ENCODE results near the gene CILP.
"Not testable (repeated sequence)": the region's sequence is repeated elsewhere in the genome, so short reads cannot be mapped to it uniquely, and the experiment has no call there.

CILP gene, protein sequence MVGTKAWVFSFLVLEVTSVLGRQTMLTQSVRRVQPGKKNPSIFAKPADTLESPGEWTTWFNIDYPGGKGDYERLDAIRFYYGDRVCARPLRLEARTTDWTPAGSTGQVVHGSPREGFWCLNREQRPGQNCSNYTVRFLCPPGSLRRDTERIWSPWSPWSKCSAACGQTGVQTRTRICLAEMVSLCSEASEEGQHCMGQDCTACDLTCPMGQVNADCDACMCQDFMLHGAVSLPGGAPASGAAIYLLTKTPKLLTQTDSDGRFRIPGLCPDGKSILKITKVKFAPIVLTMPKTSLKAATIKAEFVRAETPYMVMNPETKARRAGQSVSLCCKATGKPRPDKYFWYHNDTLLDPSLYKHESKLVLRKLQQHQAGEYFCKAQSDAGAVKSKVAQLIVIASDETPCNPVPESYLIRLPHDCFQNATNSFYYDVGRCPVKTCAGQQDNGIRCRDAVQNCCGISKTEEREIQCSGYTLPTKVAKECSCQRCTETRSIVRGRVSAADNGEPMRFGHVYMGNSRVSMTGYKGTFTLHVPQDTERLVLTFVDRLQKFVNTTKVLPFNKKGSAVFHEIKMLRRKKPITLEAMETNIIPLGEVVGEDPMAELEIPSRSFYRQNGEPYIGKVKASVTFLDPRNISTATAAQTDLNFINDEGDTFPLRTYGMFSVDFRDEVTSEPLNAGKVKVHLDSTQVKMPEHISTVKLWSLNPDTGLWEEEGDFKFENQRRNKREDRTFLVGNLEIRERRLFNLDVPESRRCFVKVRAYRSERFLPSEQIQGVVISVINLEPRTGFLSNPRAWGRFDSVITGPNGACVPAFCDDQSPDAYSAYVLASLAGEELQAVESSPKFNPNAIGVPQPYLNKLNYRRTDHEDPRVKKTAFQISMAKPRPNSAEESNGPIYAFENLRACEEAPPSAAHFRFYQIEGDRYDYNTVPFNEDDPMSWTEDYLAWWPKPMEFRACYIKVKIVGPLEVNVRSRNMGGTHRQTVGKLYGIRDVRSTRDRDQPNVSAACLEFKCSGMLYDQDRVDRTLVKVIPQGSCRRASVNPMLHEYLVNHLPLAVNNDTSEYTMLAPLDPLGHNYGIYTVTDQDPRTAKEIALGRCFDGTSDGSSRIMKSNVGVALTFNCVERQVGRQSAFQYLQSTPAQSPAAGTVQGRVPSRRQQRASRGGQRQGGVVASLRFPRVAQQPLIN

DNA sequence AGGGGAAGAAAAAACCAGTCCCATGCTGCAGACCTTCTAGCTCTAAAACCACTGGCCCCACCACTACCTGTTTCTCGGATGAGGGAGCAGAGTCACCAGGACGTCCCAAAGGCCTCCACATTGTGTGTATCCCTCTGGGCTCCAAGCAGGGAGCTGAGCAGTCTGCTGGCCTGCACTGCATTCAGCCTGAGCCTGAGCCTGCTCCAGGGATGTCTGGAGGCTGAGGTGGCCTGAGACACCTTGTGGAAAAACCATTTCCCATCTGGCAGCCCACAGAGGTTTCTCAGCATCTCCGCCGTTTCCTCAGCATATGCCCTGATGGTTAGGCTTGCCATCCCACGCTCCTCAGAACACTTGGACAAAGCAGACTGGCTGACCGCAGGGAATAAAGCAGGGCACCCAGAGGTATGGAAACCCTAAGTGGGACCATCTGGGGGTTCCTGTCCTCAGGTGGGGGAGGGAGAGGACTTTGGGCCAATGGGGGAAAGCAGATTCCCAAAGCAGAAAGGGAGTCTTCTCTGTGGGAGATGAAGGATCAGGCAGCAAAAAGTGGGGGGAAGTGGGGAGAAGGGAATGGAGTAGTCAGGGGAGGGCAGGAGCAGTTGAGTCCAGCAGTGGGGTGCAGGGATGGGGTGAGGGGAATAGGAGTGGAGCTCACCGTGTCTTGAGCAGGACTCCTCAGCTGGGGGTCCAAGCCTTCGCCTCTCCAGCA lies at the start of gene CILP:
CILP (minus strand) TSS at position 704 of the 712 bp plus-strand sequence. CDS start 1,718 bp downstream, outside the sequence.
- in situ Hi-C loops (cut with HindIII; ENCODE audit: low sequenced_read_pairs), result no loop called here

DNA sequence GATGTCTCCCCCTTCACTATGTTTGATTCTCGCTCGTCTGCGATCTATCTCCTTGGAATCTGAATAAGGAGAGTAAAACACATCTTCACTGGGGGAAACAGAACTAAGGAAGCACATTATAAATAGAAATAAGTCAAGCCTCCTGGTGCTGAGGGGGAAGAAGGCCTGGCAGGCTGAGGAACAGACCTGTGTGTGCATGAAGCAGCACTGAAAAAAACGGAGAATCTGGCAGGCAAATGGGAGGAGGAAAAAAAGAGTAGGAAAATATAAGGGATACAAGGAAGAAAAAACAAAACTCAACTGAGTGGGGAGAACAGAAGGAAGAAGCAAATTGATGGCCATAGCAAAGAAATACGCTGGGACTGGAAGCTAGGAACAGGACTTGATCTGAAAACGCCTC lies 49.7 kb upstream of the CILP start:
- in situ Hi-C loops (cut with HindIII; ENCODE audit: low sequenced_read_pairs), result loop anchor here (5.0 kb wide), 1 partner anchor 54 kb away; no protein-coding TSS in a partner anchor

DNA sequence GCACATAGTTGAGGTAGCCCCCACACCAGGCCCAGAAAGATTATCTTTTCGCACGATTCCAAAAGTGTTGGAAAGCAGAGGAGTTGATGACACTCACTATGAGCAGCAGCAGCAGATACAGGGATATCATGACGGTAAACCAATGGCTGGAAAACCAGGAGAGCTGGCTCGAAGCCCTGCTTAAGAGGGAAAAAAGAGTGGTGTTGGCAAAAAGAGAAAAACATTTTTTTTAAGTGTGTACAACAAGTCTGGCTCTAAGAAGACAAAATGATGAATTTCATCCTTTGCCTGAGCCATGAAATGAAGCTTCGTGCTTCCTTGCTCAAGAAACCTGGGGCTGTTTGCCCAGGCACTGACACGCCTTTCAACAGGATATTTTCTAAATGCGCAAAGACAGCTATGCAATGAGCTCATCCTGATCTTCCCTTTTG lies 48.1 kb upstream of the CILP start:
- in situ Hi-C loops (cut with HindIII; ENCODE audit: low sequenced_read_pairs), result no loop called here

DNA sequence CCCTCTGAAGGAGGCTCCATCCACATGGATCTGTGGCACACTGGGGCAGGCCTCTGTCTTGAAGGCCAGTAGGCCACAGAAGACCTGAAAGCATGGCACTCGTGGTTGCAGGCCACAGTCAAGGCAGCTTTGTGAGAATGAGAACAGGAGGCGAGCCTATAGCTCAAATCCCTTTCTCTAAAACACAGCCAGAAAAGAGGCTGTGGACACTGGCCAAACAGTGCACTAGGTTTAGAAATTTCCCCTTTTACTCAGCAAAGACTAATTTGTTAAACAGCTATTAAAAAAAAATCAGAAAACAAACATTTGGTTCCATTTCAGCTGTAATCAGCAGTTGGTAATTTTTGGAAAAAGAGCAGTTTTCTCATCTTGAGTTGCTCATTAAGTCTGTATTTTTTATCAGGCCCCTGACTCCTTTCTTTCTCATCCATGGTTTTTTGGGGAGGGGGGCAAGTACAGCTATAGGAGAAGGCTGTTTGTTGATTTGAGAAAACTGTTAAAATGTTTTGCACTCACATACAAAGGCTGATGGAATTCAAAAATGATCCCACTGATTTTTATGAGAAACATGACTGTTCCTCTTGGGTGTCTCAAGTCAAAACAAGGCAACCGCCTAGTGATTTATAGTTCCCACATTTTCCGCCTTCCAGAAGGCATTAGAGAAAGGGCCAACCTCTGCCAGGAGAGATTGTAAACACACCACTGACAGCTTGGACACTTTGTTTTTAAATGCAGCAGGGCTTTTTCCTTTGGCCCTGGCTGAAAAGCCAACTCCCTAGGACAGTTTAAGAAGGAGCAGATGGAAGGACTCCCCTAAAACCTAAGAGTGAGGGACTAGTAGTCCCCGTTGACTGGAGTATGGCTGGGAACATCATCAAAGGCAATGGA lies 47.3 kb upstream of the CILP start:
- in situ Hi-C loops (cut with HindIII; ENCODE audit: low sequenced_read_pairs), result no loop called here

DNA sequence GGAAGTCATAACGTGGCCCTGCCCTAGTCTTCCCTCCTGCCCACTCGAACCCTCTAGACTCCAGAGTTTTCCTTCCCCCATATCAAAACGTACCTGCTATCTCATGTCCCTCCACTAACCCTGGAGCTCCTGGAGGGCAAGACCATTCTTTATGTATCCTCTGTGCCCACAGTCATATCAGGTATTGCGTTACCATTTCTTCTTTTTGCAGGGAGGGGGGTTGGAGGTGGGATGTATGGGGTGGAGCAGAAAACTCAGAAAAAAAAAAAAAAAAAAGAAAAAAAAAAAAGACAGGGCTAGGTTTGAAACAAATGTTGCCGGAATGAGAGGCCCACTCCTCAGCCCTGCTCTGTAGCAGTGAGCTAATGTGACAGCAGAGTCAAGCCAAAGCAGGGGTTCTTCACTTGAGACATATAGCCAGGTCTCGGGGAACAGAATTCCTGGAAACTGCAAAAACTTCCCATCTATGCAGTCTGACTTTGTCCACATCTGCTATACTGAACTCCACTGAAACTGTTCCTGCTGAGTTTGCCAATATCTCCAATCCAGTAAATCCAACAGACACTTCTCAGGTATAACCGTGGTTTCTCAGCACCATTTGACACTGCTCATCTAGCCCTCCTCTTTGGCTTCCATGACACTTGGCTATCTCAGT lies 44.3 kb upstream of the CILP start:
- in situ Hi-C loops (cut with HindIII; ENCODE audit: low sequenced_read_pairs), result no loop called here

DNA sequence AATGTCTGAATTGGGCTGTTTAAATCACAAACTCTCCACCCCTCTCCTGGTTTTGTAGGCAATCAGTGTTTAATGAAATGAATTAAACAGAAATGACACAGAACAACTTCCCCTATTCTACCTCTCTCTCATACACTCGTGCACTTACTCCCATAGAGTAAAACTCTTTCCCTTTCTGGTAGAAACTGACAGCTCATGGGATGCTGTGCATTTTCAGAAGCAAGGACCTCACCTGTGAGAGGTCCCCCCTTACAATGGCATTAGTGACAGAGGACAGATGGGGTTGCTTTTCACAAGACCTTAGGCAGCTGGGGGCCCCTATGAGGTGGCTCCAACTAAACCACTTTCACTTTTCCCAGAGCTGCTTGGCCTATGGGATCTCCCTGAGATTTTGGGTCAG lies 43.5 kb upstream of the CILP start:
- in situ Hi-C loops (cut with HindIII; ENCODE audit: low sequenced_read_pairs), result no loop called here

DNA sequence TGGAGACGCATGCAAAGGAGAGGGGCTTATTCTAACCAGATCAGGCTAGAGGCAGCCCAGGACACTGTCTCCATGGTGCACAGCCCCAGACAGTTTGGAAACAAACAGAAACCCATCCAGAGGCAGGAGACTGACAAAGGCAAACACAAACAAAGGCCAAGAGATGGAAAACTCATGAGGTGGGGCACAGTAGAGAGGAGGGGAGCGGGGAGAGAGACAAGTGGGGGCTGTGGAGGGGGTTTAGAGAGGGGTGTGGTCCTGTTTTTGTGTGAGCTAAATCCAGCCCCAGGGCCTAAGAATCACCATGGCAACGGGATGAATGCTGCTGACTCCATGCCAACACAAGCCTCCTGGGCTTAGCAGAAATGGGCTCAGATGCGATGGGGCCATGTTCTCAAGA lies 43.1 kb upstream of the CILP start:
- in situ Hi-C loops (cut with HindIII; ENCODE audit: low sequenced_read_pairs), result no loop called here

DNA sequence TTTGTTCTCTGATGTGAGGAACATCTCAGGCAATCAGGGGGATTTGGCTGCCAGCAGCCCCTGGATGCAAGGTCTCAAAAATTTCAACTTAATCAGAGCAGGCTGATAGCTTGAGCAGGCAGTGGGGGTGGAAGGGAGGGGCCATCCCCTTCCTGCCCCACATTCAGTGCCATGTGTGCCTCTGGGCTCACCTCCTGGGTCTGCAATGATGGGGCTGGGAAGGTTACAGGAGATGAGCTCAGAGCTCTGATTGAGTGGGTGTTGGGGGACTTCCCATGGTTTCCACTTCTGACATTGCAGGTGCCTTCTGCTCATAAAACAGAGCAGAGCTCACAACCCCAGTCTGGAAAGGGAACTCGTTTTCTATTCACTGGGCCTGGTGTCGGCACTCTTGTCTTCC lies 38.4 kb upstream of the CILP start:
- in situ Hi-C loops (cut with HindIII; ENCODE audit: low sequenced_read_pairs), result no loop called here

DNA sequence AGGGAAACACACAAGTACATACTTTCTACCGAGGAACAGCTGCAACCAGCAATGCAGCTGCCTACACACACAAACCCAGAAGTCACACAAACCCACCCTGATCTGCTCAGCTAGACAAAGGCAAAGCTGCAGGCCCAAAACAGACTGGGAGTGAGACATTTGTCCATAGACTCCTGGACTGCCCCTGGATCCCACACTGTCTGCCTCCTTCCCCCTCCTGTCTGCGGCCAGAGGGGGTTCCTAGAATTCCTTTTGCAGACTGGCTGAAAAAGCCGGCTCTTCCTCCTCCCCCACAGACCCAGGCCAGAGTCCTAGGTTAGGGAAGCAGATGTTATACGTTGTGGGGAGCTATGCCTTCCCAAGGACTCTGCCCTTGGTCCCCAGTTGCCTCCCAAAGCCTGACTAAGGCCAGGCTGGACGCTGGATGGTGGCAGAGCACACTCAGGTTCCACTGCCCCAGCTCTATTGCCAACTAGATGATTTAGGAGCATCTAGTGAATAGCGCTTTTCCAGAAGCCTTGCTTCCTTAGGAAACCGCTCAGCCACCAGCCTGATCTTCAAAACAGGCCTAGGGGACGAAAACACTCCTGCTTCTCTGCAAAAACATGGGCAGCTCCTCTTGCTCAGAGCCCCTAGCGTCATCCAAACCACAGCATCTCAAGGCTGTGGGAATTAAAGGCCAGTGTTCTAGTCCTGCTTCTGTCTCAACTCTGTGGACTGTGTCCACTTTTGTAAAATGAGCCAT lies 37.4 kb upstream of the CILP start:
- in situ Hi-C loops (cut with HindIII; ENCODE audit: low sequenced_read_pairs), result no loop called here

DNA sequence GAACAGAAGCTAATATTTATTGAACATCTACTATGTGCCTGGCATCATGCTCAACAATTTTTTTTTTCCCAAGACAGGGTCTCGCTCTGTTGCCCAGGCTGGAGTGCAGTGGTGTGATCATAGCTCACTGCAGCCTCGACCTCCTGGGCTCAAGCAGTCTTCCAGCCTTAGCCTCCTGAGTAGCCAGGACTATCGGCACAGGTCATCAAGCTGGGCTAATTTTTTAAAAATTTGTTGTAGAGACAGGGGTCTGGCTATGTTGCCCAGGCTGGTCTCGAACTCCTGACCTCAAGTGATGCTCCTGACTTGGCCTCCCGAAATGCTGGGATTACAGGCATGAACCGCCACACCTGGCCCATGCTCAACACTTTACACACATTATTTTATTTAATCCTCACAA lies 35.7 kb upstream of the CILP start:
- in situ Hi-C loops (cut with HindIII; ENCODE audit: low sequenced_read_pairs), result no loop called here

DNA sequence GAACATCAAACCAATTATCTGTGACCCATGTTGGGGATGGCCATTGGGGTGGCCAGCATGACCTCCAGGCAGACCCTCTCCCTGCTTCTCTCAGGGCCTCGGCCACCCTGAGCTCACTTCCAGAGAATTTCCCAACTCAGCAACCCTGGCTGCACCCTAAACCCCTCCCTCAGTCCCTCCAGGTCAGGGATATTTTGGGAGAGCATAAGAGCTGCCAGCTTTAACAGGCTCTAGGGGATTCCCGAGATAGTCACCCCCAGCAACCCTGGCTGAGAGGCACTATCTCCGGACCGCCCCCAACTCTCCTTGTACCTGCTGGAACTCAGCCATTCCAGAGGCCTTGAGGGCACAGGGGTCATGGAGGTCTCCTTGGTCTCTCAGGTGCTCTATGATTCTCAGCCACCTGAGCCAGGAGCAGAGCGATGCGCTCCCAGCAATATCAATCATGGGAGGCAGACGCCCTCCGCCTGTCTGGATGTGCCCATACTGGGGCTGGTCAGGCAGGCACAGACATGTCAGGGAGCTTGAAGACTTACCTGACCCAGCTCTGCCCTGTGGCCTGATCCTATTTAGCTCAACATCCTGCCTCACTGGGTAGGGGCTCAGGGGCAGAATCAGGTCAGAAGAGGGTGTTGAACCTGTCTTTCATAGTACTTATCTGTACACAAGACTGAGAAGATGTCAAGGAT lies 34.9 kb upstream of the CILP start:
- in situ Hi-C loops (cut with HindIII; ENCODE audit: low sequenced_read_pairs), result no loop called here

DNA sequence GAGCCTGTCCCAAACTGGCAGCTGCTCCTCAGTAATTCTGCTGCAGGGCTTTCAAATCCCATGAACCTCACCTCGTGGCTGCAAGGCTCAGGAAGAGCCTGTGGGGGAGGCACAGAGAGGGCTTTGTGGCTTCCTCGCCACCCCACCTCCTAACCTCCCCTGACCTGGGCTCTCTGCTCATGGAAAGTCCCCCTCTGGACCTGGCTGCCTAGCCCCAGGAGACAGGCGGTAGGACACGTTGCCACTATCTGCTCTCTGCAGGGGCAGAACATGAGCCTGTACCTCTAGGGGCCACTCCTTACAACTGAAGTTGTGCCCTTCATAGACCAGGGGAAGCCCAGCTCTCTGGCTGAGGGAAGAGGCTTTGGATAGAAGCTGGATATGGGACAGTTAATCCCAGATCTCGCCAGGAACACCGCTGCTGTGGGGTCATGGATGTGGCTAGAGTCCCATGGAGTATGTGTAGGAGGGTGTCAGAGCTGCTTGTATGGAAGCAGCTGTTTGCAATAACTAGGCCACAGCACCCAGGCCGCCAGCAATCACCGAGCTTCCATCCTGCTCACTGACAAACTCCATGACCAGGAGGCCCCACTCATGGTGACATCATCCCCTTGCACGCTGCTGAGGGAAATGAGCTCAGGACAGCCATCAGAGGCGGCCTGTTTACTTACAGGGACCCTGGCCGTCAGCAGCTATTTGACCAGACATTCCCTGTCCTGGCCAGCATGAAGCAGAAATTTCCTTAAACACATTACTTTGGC lies 34.0 kb upstream of the CILP start:
- in situ Hi-C loops (cut with HindIII; ENCODE audit: low sequenced_read_pairs), result no loop called here

DNA sequence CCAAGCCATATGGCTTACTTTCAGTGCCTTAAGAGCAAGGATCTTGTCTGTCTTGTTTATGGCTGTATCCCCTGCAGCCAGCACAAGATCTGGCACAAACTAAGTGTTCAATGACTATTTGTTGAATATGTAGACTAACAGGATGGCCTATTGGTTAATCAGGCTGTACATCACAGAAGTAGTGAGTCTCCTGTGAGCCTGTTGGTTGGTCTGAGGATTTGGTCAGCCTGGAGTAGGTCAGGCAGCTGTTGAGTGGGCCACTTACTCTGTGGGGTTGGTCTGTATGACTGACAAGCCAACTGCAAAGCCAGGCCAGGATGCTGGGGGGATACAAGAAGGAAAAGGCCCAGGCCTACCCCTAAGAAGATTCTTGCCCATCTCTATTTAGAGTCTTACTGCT lies 33.4 kb upstream of the CILP start:
- in situ Hi-C loops (cut with HindIII; ENCODE audit: low sequenced_read_pairs), result no loop called here

DNA sequence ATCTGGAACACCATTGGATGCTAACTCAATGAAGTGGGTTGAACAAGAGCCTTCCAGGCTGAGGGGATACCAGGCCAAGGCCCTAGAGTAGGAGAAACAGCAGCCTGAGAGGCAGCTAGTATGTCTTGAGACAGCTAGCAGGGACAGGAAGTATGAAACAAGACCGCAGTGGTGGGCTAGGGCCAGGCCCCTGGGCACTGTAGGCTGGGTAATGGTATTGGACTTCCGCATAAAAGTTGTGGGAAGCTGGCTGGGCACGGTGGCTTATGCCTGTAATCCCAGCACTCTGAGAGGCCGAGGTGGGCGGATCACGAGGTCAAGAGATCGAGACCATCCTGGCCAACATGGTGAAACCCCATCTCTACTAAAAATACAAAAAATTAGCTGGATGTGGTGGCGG lies 25.2 kb upstream of the CILP start:
- in situ Hi-C loops (cut with HindIII; ENCODE audit: low sequenced_read_pairs), result not testable (repeated sequence)

DNA sequence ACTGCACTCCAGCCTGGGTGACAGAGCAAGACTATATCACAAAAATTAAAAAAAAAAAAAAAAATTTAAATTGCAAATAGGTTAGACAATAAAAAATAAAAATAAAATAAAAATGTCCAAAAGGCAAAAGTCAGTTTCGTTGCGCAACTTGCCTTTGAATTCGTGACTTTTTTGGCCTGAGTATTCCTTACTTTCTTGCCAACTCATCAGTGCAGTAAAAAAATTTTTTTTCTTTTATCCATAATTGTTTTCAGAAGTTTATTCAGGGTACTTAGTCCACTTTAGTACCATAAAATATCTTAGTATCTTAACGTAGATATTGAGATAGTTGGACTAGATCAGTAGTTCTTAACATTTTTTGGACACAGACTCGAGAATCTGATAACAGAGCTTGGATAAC lies 22.4 kb upstream of the CILP start:
- in situ Hi-C loops (cut with HindIII; ENCODE audit: low sequenced_read_pairs), result no loop called here

DNA sequence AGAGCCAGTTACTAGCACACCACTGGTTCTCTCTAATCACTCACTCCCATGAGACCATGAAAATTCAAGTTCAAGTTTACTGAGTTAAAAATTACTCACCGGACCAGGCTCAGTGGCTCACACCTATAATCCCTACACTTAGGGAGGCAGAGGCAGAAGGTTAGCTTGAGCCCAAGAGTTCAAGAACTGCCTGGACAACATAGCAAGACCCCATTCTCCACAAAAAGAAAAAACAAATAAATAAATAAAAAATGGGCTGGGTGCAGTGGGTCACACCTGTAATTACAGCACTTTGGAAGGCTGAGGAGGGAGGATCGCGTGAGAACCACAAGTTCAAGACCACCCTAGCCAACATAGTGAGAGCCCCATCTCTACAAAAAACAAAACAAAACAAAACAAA lies 21.2 kb upstream of the CILP start:
- in situ Hi-C loops (cut with HindIII; ENCODE audit: low sequenced_read_pairs), result no loop called here

DNA sequence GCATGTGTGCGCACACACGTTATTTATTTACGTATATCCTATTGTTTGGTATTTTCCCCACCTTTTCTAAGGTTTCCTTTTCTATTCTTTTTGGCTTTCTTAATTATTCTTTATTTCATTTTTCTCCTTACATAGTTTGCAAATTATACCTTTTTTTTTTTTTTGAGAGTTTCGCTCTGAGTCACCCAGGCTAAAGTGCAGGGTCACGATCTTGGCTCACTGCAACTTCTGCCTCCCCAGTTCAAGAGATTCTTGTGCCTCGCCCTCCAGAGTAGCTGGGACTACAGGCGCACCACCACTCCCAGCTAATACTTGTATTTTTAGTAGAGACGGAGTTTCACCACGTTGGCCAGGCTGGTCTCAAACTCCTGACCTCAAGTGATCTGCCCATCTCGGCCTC lies 20.0 kb upstream of the CILP start:
- in situ Hi-C loops (cut with HindIII; ENCODE audit: low sequenced_read_pairs), result no loop called here
